Thoracic aorta (tissue), 2 donors: Measurements from ENCODE around the gene RYR1. TPM values are rescaled to one million over a fixed set of nuclear protein-coding genes. Genes with fewer than 3 reads are reported as not detected.
"Not testable (repeated sequence)": the region's sequence is repeated elsewhere in the genome, so short reads cannot be mapped to it uniquely, and the experiment has no call there.

Experiments used
- ATAC-seq: fragments of 150-250 bp; one replicate; pipeline ENCODE4 v1.8.0; 2017; ENCODE audit warnings: low read depth; ENCODE audit not compliant: insufficient number of reproducible peaks, low FRiP score
- DNase-seq: peaks from one replicate; pipeline ENCODE4 v3.0.0-alpha.2; 2020; ENCODE audit warnings: low spot score
- H3K27ac ChIP-seq, 2 donors: fragments of 200-600 bp; sonication (generic); 1 replicate in 1 of 2; 2 replicates in 1 of 2; pipeline ENCODE4 v1.5.1; 2016; ENCODE audit warnings: mild to moderate bottlenecking in 2 of 2, moderate library complexity in 2 of 2
- H3K27me3 ChIP-seq: fragments of 200-600 bp; sonication (generic); replicated peaks from 2 replicates; pipeline ENCODE4 v1.6.0; 2016; ENCODE audit warnings: mild to moderate bottlenecking; ENCODE audit not compliant: insufficient read depth
- H3K36me3 ChIP-seq: fragments of 200-600 bp; sonication (generic); one replicate; pipeline ENCODE4 v1.5.1; 2016
- H3K4me1 ChIP-seq, 2 donors: fragments of 200-600 bp; sonication (generic); 1 replicate in 1 of 2; 2 replicates in 1 of 2; pipeline versions ENCODE4 v1.5.1 to v1.6.0; 2016; ENCODE audit warnings: low read depth in 2 of 2, mild to moderate bottlenecking in 1 of 2; ENCODE audit not compliant: control insufficient read depth in 1 of 2
- H3K4me3 ChIP-seq: fragments of 200-600 bp; sonication (generic); 2 replicates; pipeline ENCODE4 v1.5.1; 2016; ENCODE audit warnings: mild to moderate bottlenecking
- H3K9me3 ChIP-seq: fragments of 200-600 bp; sonication (generic); 2 replicates; pipeline ENCODE4 v1.5.1; 2016
- total RNA-seq, 2 donors: library from RNA; depleted of rRNA; stranded (reverse); fragments of >200 nt; gene quantifications; one replicate each; pipeline versions ENCODE4 v1.1.0 to v1.2.3, GENCODE V29; 2016
- TF ChIP-seq, protein P1 (sequence below): fragments of 200-600 bp; sonication (generic); IDR thresholded peaks from one replicate; pipeline ENCODE4 v1.5.1; 2019; ENCODE audit warnings: antibody characterized with exemption

Gene RYR1
- total RNA-seq, 2 donors from 2014 or later, result 3.8 to 4.3 TPM

DNA sequence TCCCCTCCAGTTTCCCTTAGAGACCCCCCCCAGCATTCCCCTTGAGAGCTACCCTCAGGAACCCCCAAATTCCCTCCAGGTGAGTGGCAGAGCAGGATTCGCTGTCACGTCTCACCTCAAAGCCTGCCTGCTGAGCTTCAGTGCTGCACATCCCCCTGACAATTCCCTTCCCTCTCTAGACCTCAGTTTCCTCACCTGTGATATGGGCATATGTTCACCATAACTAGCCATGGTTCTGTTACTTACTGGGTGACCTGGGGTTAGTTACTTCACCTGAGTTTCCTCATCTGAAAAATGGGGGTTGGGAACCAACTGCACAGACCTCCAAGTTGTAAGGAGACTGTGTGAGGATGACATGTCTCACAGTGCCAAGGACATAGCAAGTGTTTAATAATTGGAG, 75.5 kb downstream of the RYR1 start:
- no peaks in the 10 kb centered on the region for H3K27me3 ChIP-seq
- no peak for DNase-seq
- no peak overlapping the region for H3K27ac ChIP-seq
- H3K4me3 ChIP-seq, result no peak overlapping the region
- no peaks in the 10 kb centered on the region for H3K36me3 ChIP-seq
- ATAC-seq, result no peak
- TF ChIP-seq, protein P1, sequence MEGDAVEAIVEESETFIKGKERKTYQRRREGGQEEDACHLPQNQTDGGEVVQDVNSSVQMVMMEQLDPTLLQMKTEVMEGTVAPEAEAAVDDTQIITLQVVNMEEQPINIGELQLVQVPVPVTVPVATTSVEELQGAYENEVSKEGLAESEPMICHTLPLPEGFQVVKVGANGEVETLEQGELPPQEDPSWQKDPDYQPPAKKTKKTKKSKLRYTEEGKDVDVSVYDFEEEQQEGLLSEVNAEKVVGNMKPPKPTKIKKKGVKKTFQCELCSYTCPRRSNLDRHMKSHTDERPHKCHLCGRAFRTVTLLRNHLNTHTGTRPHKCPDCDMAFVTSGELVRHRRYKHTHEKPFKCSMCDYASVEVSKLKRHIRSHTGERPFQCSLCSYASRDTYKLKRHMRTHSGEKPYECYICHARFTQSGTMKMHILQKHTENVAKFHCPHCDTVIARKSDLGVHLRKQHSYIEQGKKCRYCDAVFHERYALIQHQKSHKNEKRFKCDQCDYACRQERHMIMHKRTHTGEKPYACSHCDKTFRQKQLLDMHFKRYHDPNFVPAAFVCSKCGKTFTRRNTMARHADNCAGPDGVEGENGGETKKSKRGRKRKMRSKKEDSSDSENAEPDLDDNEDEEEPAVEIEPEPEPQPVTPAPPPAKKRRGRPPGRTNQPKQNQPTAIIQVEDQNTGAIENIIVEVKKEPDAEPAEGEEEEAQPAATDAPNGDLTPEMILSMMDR, result no peak
- H3K9me3 ChIP-seq, result no peaks in the 10 kb centered on the region
- H3K4me1 ChIP-seq, result no peaks in the 10 kb centered on the region

DNA sequence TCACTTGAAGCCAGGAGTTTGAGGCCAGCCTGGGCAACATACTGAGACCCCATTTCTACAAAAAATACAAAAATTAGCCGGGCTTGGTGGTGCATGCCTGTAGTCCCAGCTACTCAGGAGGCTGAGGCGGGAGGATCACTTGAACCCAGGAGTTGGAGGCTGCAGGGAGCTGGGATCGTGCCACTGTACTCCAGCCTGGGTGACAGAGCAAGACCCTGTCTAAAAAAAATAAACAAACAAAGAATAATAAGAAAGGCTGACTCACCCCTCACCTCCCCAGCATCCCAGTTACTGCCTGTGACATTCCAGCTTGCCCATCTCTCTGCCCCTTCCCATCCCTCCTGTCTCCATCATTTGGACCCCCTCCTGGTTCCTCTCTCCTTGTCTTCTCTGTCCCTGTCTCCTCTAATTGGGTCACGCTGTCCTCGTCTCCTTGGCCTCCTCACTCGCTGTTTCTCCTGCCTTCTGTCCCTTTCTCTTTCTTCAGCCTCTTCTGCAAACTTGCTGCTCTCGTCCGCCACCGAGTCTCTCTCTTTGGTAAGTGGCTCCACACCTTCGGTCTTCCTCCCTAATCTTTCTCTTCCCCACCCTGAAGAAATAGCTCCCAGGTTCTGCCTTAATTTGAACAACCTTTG, 77.7 kb downstream of the RYR1 start:
- no peak for ATAC-seq
- no peak for DNase-seq
- Histone ChIP-seq H3K27ac (no peak overlapping the region), H3K9me3 (no peaks in the 10 kb centered on the region), H3K4me1 (peaks cover 3 to 8% of the 10 kb centered on the region in 2 donors), H3K36me3 (no peaks in the 10 kb centered on the region), H3K27me3 (no peaks in the 10 kb centered on the region), H3K4me3 (no peak overlapping the region)
- TF ChIP-seq, protein P1, result no peak

DNA sequence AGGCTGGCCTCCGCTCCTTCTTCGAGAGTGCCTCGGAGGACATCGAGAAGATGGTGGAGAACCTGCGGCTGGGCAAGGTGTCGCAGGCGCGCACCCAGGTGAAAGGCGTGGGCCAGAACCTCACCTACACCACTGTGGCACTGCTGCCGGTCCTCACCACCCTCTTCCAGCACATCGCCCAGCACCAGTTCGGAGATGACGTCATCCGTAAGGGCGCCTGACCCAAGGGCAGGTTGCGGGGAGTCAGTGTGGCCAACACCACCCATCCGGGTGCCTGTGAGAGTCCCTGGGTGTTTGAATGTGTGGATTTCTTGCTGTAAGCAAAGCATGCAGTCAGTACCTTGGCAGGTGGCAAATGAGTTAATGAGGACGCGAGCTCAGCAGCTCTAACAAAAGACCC, 78.8 kb downstream of the RYR1 start:
- DNase-seq, result no peak
- Histone ChIP-seq H3K4me1 (peaks cover 3 to 8% of the 10 kb centered on the region in 2 donors), H3K9me3 (no peaks in the 10 kb centered on the region), H3K36me3 (no peaks in the 10 kb centered on the region), H3K27ac (no peak overlapping the region), H3K27me3 (no peaks in the 10 kb centered on the region), H3K4me3 (no peak overlapping the region)
- TF ChIP-seq, protein P1, result no peak
- no peak for ATAC-seq

DNA sequence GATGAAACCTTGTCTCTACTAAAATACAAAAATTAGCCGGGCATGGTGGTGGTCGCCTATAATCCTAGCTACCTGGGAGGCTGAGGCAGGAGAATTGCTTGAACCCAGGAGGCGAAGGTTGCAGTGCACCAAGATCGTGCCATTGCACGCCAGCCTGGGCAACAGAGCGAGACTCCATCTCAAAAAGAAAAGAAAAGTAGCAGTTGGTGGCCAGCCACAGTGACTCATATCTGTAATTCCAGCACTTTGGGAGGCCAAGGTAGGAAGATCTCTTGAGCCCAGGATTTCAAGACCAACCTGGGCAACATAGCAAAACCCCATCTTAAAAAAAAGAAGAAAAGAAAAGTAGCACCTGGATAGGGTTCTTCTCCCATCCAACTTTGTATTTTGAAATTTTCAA, 79.7 kb downstream of the RYR1 start:
- not testable (repeated sequence) for H3K27ac ChIP-seq, H3K27me3 ChIP-seq, H3K36me3 ChIP-seq, H3K4me3 ChIP-seq, DNase-seq, H3K4me1 ChIP-seq, ATAC-seq, H3K9me3 ChIP-seq

DNA sequence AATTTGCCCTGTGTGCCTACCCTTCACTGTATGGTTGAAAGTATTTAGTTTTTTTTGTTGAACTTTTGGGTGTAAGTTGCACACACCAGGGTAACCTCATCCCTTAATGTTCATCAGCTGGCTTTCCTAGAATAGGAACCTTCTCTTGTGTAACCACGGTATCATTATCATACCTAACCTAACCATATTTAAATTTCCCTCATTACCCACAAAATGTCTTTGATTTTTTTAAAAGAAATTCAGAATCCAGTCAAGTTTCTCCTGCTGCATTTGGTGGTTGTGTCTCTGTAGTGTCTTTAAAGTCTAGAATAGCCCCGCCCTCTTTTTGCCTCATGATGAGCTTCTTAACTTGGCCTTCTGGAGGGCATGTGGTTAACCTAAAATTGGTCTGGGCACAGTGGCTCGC, 80.3 kb downstream of the RYR1 start:
- ATAC-seq, result no peak
- TF ChIP-seq, protein P1, result no peak
- H3K4me1 ChIP-seq, result peaks cover 3 to 8% of the 10 kb centered on the region in 2 donors

More for the DNA sequence above, 80.3 kb downstream of the RYR1 start:
- Histone ChIP-seq H3K9me3 (no peaks in the 10 kb centered on the region), H3K27ac (no peak overlapping the region), H3K27me3 (no peaks in the 10 kb centered on the region), H3K4me3 (no peak overlapping the region), H3K36me3 (no peaks in the 10 kb centered on the region)
- no peak for DNase-seq
